Testis (tissue), 3 donors: ENCODE measurements around the gene GPR62. TPM values are rescaled to one million over a fixed set of nuclear protein-coding genes. Genes with fewer than 3 reads are reported as not detected.
A peak's percentile ranks its signal among the peaks of the same experiment; 100 is the strongest.

Experiments
- DNase-seq: peaks from one replicate; pipeline ENCODE4 v3.0.0-alpha.2; 2019
- H3K27ac ChIP-seq, 2 donors: fragments of 200-600 bp; sonication (generic); one replicate each; pipeline ENCODE4 v1.5.1; 2019
- H3K27me3 ChIP-seq: fragments of 200-600 bp; sonication (generic); one replicate; pipeline ENCODE4 v1.5.1; 2019
- H3K36me3 ChIP-seq: fragments of 200-600 bp; sonication (generic); one replicate; pipeline ENCODE4 v1.5.1; 2017; ENCODE audit warnings: low read depth; ENCODE audit errors: missing control alignments
- H3K4me1 ChIP-seq: fragments of 200-600 bp; sonication (generic); one replicate; pipeline ENCODE4 v1.5.1; 2019
- H3K4me3 ChIP-seq, 2 donors: fragments of 200-600 bp; sonication (generic); one replicate each; pipeline ENCODE4 v1.5.1; 2017 to 2019
- H3K9me3 ChIP-seq: fragments of 200-600 bp; sonication (generic); one replicate; pipeline ENCODE4 v1.5.1; 2017
- CTCF ChIP-seq, 3 experiments: fragments of 450-650 bp in 2 of 3; fragments of 200-600 bp in 1 of 3; sonication (generic) in 1 of 3; IDR thresholded peaks; one replicate each; pipeline ENCODE4 v1.5.1; 2016 to 2019; ENCODE audit warnings: antibody characterized with exemption in 3 of 3, mild to moderate bottlenecking in 2 of 3, moderate library complexity in 1 of 3
- POLR2A ChIP-seq: fragments of 450-650 bp; IDR thresholded peaks from one replicate; pipeline ENCODE4 v1.6.1; 2017; ENCODE audit warnings: antibody characterized with exemption, mild to moderate bottlenecking, moderate library complexity
- WGBS, 2 donors: methylation state at CpG; one replicate each; pipeline ENCODE4 v1.1.5; 2018; 5-methylcytosine and 5-hydroxymethylcytosine counted together
- intact Hi-C: fragments of 100-400 bp; cut with DNase I; formaldehyde crosslinking; loops from one replicate; pipeline ENCODE4 v1.15.1; 2023; ENCODE audit warnings: low total_unique reads
- polyA plus RNA-seq: library from polyadenylated mRNA; stranded (reverse); fragments of 350-450 nt; fragmentation: Illumina TruSeq; extraction: RNeasy Lipid Tissue Mini Kit (QIAGEN cat#74804); gene quantifications from one replicate; pipeline ENCODE4 v1.2.3, GENCODE V29; 2014; ENCODE audit warnings: low read depth, low replicate concordance; ENCODE audit not compliant: insufficient read depth
- total RNA-seq, 2 donors: library from RNA; depleted of rRNA; stranded (reverse); fragments of >200 nt; gene quantifications; one replicate each; pipeline ENCODE4 v1.2.3, GENCODE V29; 2016

GPR62 gene
- total and polyA plus RNA-seq, 3 donors from 2014 or later: 0.18 to 0.50 (median 0.39) TPM

- Histone ChIP-seq H3K9me3 (no peaks in the 10 kb centered on the region), H3K36me3 (no peaks in the 10 kb centered on the region), H3K4me3 (peak within 1 kb of the TSS; percentile 60 to 72), H3K27ac (peak within 1 kb of the TSS; percentile 24 to 90), H3K4me1 (peaks cover 33% of the 10 kb centered on the region), H3K27me3 (no peaks in the 10 kb centered on the region)
- intact Hi-C loops: no loop called here
- 1 to 2% methylated on average over 10 to 59 of the region's 90 CpGs for WGBS, 2 donors
- DNase-seq: peak; percentile 56
- no peak for TF ChIP-seq POLR2A
- TF ChIP-seq CTCF (IDR thresholded peaks at IDR 0.05): no peak
Observed at GRCh38 chr3:51967384-51968169, 12.4 kb downstream of the GPR62 start, which contains the start of gene PCBP4. TSS of gene PCBP4 (minus strand) at chr3:51967454. CDS start at chr3:51961240, 6,214 bp downstream.

GRCh38 chr3:51968170-51968775 lies 13.1 kb downstream of the GPR62 start:
- 7 to 13% methylated on average over 7 to 11 of the region's 11 CpGs for WGBS, 2 donors
- intact Hi-C loops: no loop called here

GRCh38 chr3:51968883-51969678 lies 13.9 kb downstream of the GPR62 start:
- no peak overlapping the region for H3K4me3 ChIP-seq
- no peak overlapping the region for H3K27ac ChIP-seq
- WGBS, 2 donors: 83 to 93% methylated on average over 4 to 6 of the region's 6 CpGs
- no peak for TF ChIP-seq CTCF (IDR thresholded peaks at IDR 0.05)
- no peak for TF ChIP-seq POLR2A
- H3K9me3 ChIP-seq: no peaks in the 10 kb centered on the region
- H3K36me3 ChIP-seq: no peaks in the 10 kb centered on the region
- H3K27me3 ChIP-seq: no peaks in the 10 kb centered on the region
- H3K4me1 ChIP-seq: peaks cover 20% of the 10 kb centered on the region
- intact Hi-C loops: no loop called here
- DNase-seq: no peak

More at GRCh38 chr3:51968170-51968775, 13.1 kb downstream of the GPR62 start:
- no peak for TF ChIP-seq POLR2A
- TF ChIP-seq CTCF (IDR thresholded peaks at IDR 0.05): no peak
- peak overlapping the region; percentile 54 to 72 for H3K4me3 ChIP-seq
- H3K9me3 ChIP-seq: no peaks in the 10 kb centered on the region
- peaks cover 26% of the 10 kb centered on the region for H3K4me1 ChIP-seq
- no peak for DNase-seq
- H3K27me3 ChIP-seq: no peaks in the 10 kb centered on the region
- peak overlapping the region; percentile 24 to 90 for H3K27ac ChIP-seq
- H3K36me3 ChIP-seq: no peaks in the 10 kb centered on the region

- H3K9me3 ChIP-seq: no peaks in the 10 kb centered on the region
- DNase-seq: no peak
- peaks cover 22% of the 10 kb centered on the region for H3K4me1 ChIP-seq
- no peak overlapping the region for H3K27ac ChIP-seq
- H3K36me3 ChIP-seq: no peaks in the 10 kb centered on the region
- TF ChIP-seq CTCF (IDR thresholded peaks at IDR 0.05) (no peak), POLR2A (no peak)
- no peak overlapping the region for H3K4me3 ChIP-seq
- WGBS, 2 donors: 74 to 89% methylated on average over 3 to 4 of the region's 4 CpGs
- intact Hi-C loops: no loop called here
- H3K27me3 ChIP-seq: no peaks in the 10 kb centered on the region
Observed at GRCh38 chr3:51969841-51970240, 14.7 kb downstream of the GPR62 start.
